ENCODE data around the gene UBE2J2. TPM values are rescaled to one million over a fixed set of nuclear protein-coding genes. Genes with fewer than 3 reads are reported as not detected.

The UBE2J2 gene
- total and polyA plus RNA-seq, 10 donors, result 39.1 to 69.7 (median 55.3) TPM

GRCh38 chr1:1312450-1313314 lies 39.0 kb upstream of the UBE2J2 start:
- Histone ChIP-seq H3K27ac (no peak overlapping the region), H3K36me3 (peaks cover 0 to 78% (median 55%) of the 10 kb centered on the region in 6 donors), H3K27me3 (replicated peaks in 1 of 7) (no peaks in the 10 kb centered on the region), H3K4me3 (no peak overlapping the region), H3K4me1 (peaks cover 10 to 28% (median 17%) of the 10 kb centered on the region in 6 donors), H3K9me3 (no peaks in the 10 kb centered on the region)
- TF ChIP-seq POLR2AphosphoS5 (IDR thresholded peaks at IDR 0.05) (peak in 1 of 3 donors; percentile 60), POLR2A (IDR thresholded peaks at IDR 0.05) (no peak)
- intact Hi-C loops (cut with DNase I; ENCODE audit: low total_unique reads), result no loop called here
- WGBS, 5 donors, result 90 to 94% (median 90%) methylated on average over 24 to 49 of the region's 49 CpGs
- no peak for DNase-seq

- DNase-seq, result no peak
- Histone ChIP-seq H3K27me3 (replicated peaks in 1 of 7) (no peaks in the 10 kb centered on the region), H3K27ac (no peak overlapping the region), H3K4me1 (peaks cover 19 to 37% (median 27%) of the 10 kb centered on the region in 6 donors), H3K9me3 (no peaks in the 10 kb centered on the region), H3K4me3 (no peak overlapping the region), H3K36me3 (peaks cover 0 to 66% (median 46%) of the 10 kb centered on the region in 6 donors)
- TF ChIP-seq CTCF (IDR thresholded peaks at IDR 0.05 in 8 of 11, conservative IDR thresholded peaks at IDR 0.05 in 3 of 11) (no peak), POLR2AphosphoS5 (IDR thresholded peaks at IDR 0.05) (peak in 1 of 3 donors; percentile 14)
- intact Hi-C loops (cut with DNase I; ENCODE audit: low total_unique reads), result no loop called here
- 87 to 93% (median 93%) methylated on average over 17 to 22 of the region's 22 CpGs for WGBS, 5 donors
These were observed 37.8 kb upstream of the UBE2J2 start for GRCh38 chr1:1311107-1312104.

- no peaks in the 10 kb centered on the region for H3K9me3 ChIP-seq
- no peak for DNase-seq
- peaks cover 0 to 59% (median 46%) of the 10 kb centered on the region in 6 donors for H3K36me3 ChIP-seq
- no peak for TF ChIP-seq CTCF (IDR thresholded peaks at IDR 0.05 in 8 of 11, conservative IDR thresholded peaks at IDR 0.05 in 3 of 11)
- no peak for TF ChIP-seq POLR2AphosphoS5 (IDR thresholded peaks at IDR 0.05)
- no peak for TF ChIP-seq POLR2A (IDR thresholded peaks at IDR 0.05)
- peaks cover 28 to 45% (median 35%) of the 10 kb centered on the region in 6 donors for H3K4me1 ChIP-seq
- peak overlapping the region in 1 of 8 donors; percentile 97 for H3K27ac ChIP-seq
- intact Hi-C loops (cut with DNase I; ENCODE audit: low total_unique reads), result no loop called here
- no peaks in the 10 kb centered on the region for H3K27me3 ChIP-seq (replicated peaks in 1 of 7)
- 83 to 93% (median 90%) methylated on average over 18 to 21 of the region's 21 CpGs for WGBS, 5 donors
- no peak overlapping the region for H3K4me3 ChIP-seq
These were observed 36.9 kb upstream of the UBE2J2 start for GRCh38 chr1:1310476-1311053.

- H3K27me3 ChIP-seq (replicated peaks in 1 of 7), result no peaks in the 10 kb centered on the region
- intact Hi-C loops (cut with DNase I; ENCODE audit: low total_unique reads), result no loop called here
- peaks cover 0 to 55% (median 44%) of the 10 kb centered on the region in 6 donors for H3K36me3 ChIP-seq
- H3K4me1 ChIP-seq, result peaks cover 33 to 50% (median 40%) of the 10 kb centered on the region in 6 donors
- H3K27ac ChIP-seq, result peak overlapping the region in 2 of 8 donors; percentile 97 to 99
- H3K9me3 ChIP-seq, result no peaks in the 10 kb centered on the region
- H3K4me3 ChIP-seq, result peak overlapping the region in 1 of 8 donors; percentile 97
- WGBS, 5 donors, result 80 to 92% (median 83%) methylated on average over 1 to 3 of the region's 3 CpGs; no CpG with 5 or more reads in 1 of the 5 donors
- no peak for DNase-seq
- no peak for TF ChIP-seq POLR2A (IDR thresholded peaks at IDR 0.05)
- TF ChIP-seq CTCF (IDR thresholded peaks at IDR 0.05 in 8 of 11, conservative IDR thresholded peaks at IDR 0.05 in 3 of 11), result no peak
- TF ChIP-seq POLR2AphosphoS5 (IDR thresholded peaks at IDR 0.05), result peak in 1 of 3 donors; percentile 1
These were observed 36.4 kb upstream of the UBE2J2 start for GRCh38 chr1:1310109-1310385.

Data from spleen (tissue), 11 donors.